ENCODE results near the gene PFDN1.
"Not testable (repeated sequence)": the region's sequence is repeated elsewhere in the genome, so short reads cannot be mapped to it uniquely, and the experiment has no call there.

Gene PFDN1

DNA sequence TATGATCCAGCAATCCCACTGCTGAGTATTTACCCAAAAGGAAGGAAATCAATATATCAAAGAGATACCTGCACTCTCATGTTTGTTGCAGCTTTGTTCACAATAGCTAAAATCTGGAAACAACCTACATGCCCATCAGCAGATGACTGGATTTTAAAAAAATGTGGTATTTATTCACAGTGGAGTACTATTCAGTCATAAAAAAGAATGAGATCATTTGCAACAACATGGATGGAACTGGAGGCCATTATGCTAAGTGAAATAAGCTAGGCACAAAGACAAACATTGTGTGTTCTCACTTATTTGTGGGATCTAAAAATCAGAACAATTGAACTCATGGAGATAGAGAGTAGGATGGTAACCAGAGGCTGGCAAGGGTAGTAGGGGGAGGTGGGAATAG lies 94.8 kb downstream of the PFDN1 start:
- DNase-seq = no peak

DNA sequence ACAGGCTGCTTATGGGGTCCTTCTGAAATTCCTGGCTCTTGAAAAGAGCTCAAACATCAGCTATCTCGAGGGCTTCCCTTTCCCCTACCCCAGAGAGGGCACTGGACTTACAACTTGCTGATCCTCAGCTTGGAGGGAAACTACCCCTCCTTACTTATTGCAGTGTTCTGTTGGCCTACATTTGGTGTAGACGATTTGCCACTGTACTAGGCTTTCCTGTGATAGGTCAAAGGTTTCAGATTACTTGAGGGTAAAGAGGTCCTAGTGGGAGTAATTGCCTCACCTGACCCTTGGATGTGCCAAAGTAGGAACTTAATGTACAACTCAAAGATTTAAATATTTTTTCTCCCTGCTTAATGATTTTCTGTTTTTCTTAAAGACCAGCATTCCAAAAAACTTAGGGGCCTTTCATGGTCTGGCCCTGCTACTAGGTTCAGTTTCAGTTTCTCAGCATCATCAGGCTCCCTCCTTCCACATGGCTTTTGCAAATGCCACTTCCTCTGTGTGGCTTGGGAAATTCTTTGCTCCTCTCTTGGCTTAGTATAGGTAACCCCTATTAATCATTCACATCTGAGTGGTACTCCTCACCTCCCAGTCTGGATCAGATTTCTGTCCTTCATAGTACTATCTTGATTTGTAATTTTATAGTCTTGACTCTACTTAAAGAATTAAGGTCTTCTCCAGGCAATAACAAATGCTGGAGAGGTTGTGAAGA lies 95.5 kb downstream of the PFDN1 start:
- no peak for DNase-seq

DNA sequence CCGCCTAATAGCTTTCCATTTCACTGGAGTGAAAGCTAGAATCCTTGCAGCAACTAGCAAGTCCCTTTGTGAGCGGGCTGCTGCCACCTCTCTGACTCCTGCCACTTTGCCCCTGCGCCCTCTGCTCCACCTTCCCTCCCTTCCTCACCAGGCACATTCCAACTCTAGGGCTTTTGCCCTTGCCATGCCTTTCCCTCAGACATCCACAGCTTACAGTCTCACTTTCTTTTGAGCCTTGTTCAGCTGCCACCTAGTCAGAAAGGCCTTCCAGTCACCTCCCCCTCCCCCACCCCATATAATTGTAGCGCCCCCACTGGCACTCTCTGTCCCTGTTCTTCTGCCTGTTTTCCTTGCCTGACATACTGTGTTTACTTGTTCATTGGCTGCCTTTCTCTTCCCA lies 96.9 kb downstream of the PFDN1 start:
- DNase-seq = no peak

DNA sequence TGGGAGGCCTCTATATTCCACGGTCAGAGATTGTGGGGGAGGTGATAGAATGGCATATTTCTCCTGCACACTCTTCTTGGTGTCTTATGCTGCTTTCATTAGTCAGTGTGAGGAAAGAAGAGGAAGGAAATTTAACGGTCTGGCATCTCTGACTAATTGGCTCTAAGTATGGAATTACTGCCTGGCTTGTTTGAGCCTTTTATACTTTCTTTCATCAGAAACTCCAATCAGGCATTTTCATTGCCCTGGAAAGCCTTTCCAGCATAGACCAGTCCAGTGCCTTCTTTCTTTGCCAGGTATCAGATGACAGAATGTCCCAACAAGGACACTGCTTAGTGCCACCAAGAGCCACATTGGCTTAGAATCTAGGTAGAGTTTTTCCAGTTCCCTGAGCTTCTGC lies 97.7 kb downstream of the PFDN1 start:
- DNase-seq = no peak

DNA sequence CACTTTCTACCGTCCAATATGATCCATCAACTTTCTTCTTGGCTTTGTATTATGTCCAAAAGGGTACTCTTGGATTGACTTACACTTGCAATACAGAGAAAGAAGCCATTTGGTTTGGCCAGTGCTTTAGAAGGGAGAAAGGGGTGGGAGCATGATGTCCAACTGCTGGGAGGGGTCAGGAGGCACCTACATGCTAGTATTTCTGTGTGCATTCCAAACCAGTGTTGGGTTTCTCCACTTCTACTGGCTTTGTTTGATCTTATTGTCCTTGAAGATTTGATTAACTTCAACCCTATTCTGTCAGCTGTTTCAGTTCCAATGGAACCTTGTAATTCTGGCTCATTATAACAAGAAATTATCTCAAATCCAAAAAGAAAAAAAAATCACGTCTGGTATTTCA lies 100.3 kb downstream of the PFDN1 start:
- DNase-seq = no peak

DNA sequence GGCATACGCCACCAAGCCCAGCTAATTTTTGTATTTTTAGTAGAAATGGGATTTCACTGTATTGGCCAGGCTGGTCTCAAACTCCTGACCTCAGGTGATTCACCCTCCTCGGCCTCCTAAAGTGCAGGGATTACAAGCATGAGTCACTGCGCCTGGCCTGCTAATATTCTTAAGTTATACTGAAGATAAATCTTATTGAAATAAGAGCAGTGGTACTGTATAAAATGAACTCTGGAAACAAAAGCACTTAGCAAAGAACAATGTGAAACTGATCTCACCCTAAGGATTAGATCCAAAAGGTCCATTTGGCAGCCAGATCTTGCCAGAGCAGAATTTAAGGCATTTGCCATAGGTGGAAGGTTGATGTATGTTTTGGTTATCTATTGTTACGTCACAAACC lies 100.8 kb downstream of the PFDN1 start:
- no peak for DNase-seq

DNA sequence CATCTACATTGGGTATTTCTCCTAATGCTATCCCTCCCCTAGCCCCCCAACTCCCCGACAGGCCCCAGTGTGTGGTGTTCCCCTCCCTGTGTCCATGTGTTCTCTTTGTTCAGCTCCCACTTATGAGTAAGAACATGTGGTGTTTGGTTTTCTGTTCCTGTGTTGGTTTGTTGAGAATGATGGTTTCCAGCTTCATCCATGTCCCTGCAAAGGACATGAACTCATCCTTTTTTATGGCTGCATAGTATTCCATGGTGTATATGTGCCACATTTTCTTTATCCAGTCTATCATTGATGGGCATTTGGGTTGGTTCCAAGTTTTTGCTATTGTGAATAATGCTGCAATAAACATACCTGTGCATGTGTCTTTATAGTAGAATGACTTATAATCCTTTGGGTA lies 104.0 kb downstream of the PFDN1 start:
- DNase-seq = not testable (repeated sequence)

DNA sequence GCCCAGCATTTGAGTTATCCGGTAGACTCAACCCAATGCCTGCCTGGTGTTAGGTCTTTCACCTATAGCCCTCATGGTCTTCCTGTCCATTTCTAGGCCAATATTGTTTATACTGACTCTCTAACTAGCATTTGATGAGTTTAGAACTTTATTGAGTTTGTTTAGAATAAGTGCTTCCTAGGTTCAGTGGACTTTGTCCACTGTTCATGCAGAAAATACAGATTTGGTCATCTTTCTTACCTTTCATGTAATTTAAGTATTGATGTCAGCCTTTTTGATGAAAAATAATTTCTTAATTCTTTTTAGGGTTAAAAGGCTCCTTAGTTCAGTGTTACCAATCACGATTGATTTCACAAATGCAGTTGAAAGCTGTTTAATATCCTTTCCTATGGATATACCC lies 105.9 kb downstream of the PFDN1 start:
- no peak for DNase-seq

DNA sequence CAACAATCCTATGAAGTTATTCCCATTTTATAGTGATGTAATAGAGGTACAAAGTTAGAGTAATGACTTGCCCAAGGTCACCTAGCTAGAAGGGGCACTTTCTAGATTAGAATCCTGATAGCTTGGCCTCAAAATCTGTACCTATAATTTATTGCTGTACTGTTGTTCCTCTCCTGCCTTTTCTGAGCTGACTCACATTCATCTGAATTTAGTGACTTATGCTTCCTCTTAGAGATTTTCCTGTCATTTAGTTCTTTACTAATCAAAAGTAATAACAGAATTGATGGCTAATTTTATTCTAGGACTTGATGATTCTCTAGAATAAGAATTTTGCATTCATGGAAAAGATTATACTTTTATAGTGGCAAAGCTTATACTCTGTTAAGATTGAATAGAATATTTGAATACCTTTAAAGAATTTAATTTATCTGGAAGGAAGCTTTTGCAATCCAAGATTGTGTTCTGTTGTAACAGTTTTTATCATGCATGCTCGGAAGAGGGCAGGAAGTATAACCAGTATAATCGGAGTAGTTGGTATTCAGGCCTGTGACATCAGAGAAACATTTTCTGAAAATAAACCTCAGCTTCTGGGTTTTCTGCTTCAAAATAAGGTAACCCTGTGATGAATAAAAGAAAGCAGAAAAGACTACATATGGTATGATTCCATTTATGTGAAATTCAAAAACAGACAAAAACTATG lies 106.6 kb downstream of the PFDN1 start:
- no peak for DNase-seq

All from NCI-H2029 treated with DMSO at 0.1 percent for 48 hours (cell line).